Caco-2 (cell line): ENCODE data around the gene QSOX2. TPM values are rescaled to one million over a fixed set of nuclear protein-coding genes. Genes with fewer than 3 reads are reported as not detected.

ENCODE experiments used
- BruUV-seq: library from RNA; stranded (reverse); fragments of 400-500 nt; replicated peaks from 2 replicates; lab custom pipeline; 2021; lab: Mats Ljungman, UMichigan
- CTCF ChIA-PET: fragments of 300-600 bp; sonication (Branson Sonifier 250); formaldehyde crosslinking; loops from one replicate; lab custom pipeline; 2022; ENCODE audit warnings: antibody characterized with exemption; lab: Charles Lee
- POLR2A ChIA-PET: fragments of 300-600 bp; sonication (Branson Sonifier 250); formaldehyde crosslinking; loops from one replicate; lab custom pipeline; 2022; ENCODE audit warnings: antibody characterized with exemption; lab: Charles Lee
- DNase-seq, 2 experiments: peaks; one replicate each; pipeline versions ENCODE4 v3.0.0 to v3.0.0-alpha.2; 2020 to 2022
- H3K27me3 ChIP-seq: replicated peaks from 2 replicates; pipeline ENCODE4 v1.6.0; 2011; ENCODE audit warnings: low read length; ENCODE audit not compliant: control insufficient read depth, insufficient read depth
- H3K36me3 ChIP-seq: 2 replicates; pipeline ENCODE4 v1.5.1; 2011; ENCODE audit warnings: low read length; ENCODE audit not compliant: control insufficient read depth, insufficient read depth
- H3K4me1 ChIP-seq: fragments of 250-450 bp; sonication (Bioruptor Pico); 2 replicates; pipeline ENCODE4 v1.5.1; 2020; ENCODE audit warnings: mild to moderate bottlenecking
- H3K4me3 ChIP-seq: 2 replicates; pipeline ENCODE4 v1.5.1; 2011; ENCODE audit warnings: low read depth, mild to moderate bottlenecking, control low read depth, low read length
- H3K9me3 ChIP-seq: fragments of 250-450 bp; sonication (Bioruptor Pico); 2 replicates; pipeline ENCODE4 v1.5.1; 2020; ENCODE audit warnings: mild to moderate bottlenecking, moderate library complexity
- H3K27ac Mint-ChIP-seq: one replicate; pipeline ENCODE4 v1.8.0; 2022; ENCODE audit warnings: mixed read lengths; ENCODE audit not compliant: unreplicated experiment
- H3K27me3 Mint-ChIP-seq: one replicate; pipeline ENCODE4 v1.8.0; 2022; ENCODE audit warnings: mixed read lengths; ENCODE audit not compliant: insufficient read depth, unreplicated experiment
- H3K36me3 Mint-ChIP-seq: one replicate; pipeline ENCODE4 v1.8.0; 2022; ENCODE audit warnings: mild to moderate bottlenecking, mixed read lengths; ENCODE audit not compliant: insufficient read depth, unreplicated experiment
- H3K4me1 Mint-ChIP-seq: one replicate; pipeline ENCODE4 v1.8.0; 2022; ENCODE audit warnings: low read depth, mixed read lengths; ENCODE audit not compliant: unreplicated experiment
- H3K4me3 Mint-ChIP-seq: one replicate; pipeline ENCODE4 v1.8.0; 2022; ENCODE audit warnings: mild to moderate bottlenecking, moderate library complexity, mixed read lengths; ENCODE audit not compliant: unreplicated experiment
- H3K9me3 Mint-ChIP-seq: one replicate; pipeline ENCODE4 v1.8.0; 2022; ENCODE audit warnings: mixed read lengths; ENCODE audit not compliant: unreplicated experiment
- intact Hi-C: fragments of 100-400 bp; cut with micrococcal nuclease; formaldehyde crosslinking; loops from one replicate; pipeline ENCODE4 v1.10.0; 2022; ENCODE audit not compliant: unreplicated experiment
- total RNA-seq: library from RNA; stranded (reverse); gene quantifications from 2 replicates; pipeline ENCODE4 v1.2.3, GENCODE V29; 2022
- TF ChIP-seq, protein P1 (sequence below), 2 experiments: fragments of 200-600 bp in 1 of 2; IDR thresholded peaks; 1 replicate in 1 of 2; 2 replicates in 1 of 2; pipeline versions ENCODE4 v1.5.1 to v1.8.0; 2011 to 2022; ENCODE audit warnings: antibody characterized with exemption in 1 of 2, control low read depth in 1 of 2, inconsistent platforms in 1 of 2, low read depth in 1 of 2, low read length in 1 of 2, mild to moderate bottlenecking in 1 of 2, moderate library complexity in 1 of 2; ENCODE audit not compliant: insufficient read depth in 1 of 2, severe bottlenecking in 1 of 2, unreplicated experiment in 1 of 2

The QSOX2 gene
- total RNA-seq, 1 experiment from 2014 or later, result 29.6 TPM

DNA sequence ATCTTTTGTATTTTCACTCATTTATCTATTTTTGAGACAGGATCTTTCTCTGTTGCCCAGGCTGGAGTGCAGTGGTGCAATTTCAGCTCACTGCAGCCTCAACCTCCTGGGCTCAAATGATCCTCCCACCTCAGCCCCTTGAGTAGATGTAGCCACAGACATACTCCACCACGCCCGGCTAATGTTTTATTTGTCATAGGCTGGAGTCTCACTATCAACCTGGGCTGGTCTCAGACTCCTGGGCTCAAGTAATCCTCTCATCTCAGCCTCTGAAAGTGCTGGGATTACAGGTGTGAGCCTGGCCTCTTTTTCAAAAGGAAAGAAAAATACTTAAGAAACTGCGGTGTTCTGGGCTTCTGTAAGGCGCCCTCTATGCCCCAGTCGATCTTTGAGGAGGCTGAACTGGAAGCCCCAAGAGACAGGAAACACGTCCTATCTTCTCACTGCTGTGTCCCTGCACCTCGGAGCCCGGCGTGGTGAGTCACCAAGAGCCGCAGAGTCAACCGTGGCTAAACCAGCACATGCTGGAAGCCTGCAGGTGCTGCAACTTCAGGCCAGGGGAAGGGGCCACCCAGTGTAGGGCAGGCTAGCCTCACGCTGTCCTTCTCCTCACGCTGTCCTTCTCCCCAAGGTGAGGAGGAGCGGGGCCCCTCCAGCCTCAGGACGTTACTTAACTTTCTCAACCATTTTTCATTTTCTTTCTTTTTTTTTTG, 25.4 kb downstream of the QSOX2 start:
- H3K9me3 Mint-ChIP-seq, result peaks cover under 1% of the 10 kb centered on the region
- ChIA-PET CTCF (interaction anchor here (0.5 kb wide), 1 partner anchor 13 kb away, joined by 10 read pairs; no protein-coding TSS in a partner anchor), POLR2A (no interaction called here)
- H3K9me3 ChIP-seq, result no peaks in the 10 kb centered on the region
- no peaks in the 10 kb centered on the region for H3K4me1 ChIP-seq
- H3K27me3 Mint-ChIP-seq, result no peaks in the 10 kb centered on the region
- DNase-seq, result no peak
- H3K4me1 Mint-ChIP-seq, result no peaks in the 10 kb centered on the region
- H3K36me3 Mint-ChIP-seq, result peaks cover 62% of the 10 kb centered on the region
- intact Hi-C loops, result loop anchor here (10.0 kb wide), 1 partner anchor 45 kb away; no protein-coding TSS in a partner anchor
- H3K36me3 ChIP-seq, result peaks cover 6% of the 10 kb centered on the region
- no TSS peak for BruUV-seq
- TF ChIP-seq, protein P1, sequence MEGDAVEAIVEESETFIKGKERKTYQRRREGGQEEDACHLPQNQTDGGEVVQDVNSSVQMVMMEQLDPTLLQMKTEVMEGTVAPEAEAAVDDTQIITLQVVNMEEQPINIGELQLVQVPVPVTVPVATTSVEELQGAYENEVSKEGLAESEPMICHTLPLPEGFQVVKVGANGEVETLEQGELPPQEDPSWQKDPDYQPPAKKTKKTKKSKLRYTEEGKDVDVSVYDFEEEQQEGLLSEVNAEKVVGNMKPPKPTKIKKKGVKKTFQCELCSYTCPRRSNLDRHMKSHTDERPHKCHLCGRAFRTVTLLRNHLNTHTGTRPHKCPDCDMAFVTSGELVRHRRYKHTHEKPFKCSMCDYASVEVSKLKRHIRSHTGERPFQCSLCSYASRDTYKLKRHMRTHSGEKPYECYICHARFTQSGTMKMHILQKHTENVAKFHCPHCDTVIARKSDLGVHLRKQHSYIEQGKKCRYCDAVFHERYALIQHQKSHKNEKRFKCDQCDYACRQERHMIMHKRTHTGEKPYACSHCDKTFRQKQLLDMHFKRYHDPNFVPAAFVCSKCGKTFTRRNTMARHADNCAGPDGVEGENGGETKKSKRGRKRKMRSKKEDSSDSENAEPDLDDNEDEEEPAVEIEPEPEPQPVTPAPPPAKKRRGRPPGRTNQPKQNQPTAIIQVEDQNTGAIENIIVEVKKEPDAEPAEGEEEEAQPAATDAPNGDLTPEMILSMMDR (IDR thresholded peaks at IDR 0.05; ENCODE audit: insufficient read depth in 1 of 2, low read depth in 1 of 2, low read length in 1 of 2, severe bottlenecking in 1 of 2, unreplicated experiment in 1 of 2), result no peak
- no peak overlapping the region for H3K4me3 Mint-ChIP-seq
- H3K27me3 ChIP-seq, result no peaks in the 10 kb centered on the region
- H3K4me3 ChIP-seq, result no peak overlapping the region
- no peak overlapping the region for H3K27ac Mint-ChIP-seq

DNA sequence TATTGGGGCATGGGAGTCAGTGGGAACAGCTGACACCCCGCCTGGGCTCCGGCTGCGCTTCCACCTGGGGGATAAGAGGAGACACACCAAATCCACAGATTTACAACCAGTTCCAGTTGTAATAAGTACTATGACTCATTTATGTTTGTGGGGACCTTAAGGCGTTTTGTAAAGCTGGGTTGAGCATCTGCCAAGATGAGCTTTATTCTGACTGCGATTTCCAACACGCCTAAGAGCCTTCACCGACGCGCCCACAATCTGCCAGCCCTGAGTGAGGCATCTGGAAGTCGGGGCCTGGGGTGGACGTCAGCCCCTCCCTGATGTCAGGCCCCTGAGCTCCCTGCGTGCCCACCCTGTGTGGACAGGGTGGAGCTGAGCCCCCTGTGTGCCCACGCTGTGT, 26.3 kb downstream of the QSOX2 start:
- Mint-ChIP-seq H3K27me3 (no peaks in the 10 kb centered on the region), H3K27ac (no peak overlapping the region), H3K4me1 (no peaks in the 10 kb centered on the region), H3K4me3 (no peak overlapping the region), H3K36me3 (peaks cover 70% of the 10 kb centered on the region), H3K9me3 (peaks cover 9% of the 10 kb centered on the region)
- DNase-seq, result no peak
- no peaks in the 10 kb centered on the region for H3K27me3 ChIP-seq
- H3K9me3 ChIP-seq, result peaks cover 7% of the 10 kb centered on the region; the same call in 1 of the 2 replicates
- peaks cover 14% of the 10 kb centered on the region for H3K36me3 ChIP-seq
- no peaks in the 10 kb centered on the region for H3K4me1 ChIP-seq
- TF ChIP-seq, protein P1 (IDR thresholded peaks at IDR 0.05; ENCODE audit: insufficient read depth in 1 of 2, low read depth in 1 of 2, low read length in 1 of 2, severe bottlenecking in 1 of 2, unreplicated experiment in 1 of 2), result no peak
- BruUV-seq, result no TSS peak
- no peak overlapping the region for H3K4me3 ChIP-seq
- ChIA-PET CTCF (no interaction called here), POLR2A (no interaction called here)
- intact Hi-C loops, result no loop called here

DNA sequence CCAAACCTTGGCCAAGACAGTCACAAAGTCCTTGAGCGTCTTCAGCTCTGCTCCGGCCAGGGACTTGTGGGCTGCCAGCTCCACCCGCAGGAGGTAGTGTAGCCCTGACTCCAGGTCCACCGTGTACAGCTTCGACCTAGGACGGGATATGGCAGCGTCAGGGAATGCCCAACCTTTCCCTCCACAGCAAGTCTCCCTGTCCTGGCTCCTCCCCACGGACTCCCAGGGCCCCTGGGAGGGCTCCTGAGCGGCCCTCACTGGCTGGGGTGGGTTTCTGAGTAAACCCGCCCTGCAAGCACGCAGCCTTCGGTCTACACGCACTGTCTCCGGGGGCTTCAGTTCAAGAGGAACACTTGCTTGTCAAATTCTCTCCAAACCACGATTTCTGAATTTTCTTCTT, 26.9 kb downstream of the QSOX2 start:
- peaks cover 71% of the 10 kb centered on the region for H3K36me3 Mint-ChIP-seq
- no peak overlapping the region for H3K4me3 Mint-ChIP-seq
- peaks cover 11% of the 10 kb centered on the region for H3K36me3 ChIP-seq
- no peaks in the 10 kb centered on the region for H3K27me3 Mint-ChIP-seq
- no peaks in the 10 kb centered on the region for H3K4me1 Mint-ChIP-seq
- peaks cover 9% of the 10 kb centered on the region for H3K9me3 Mint-ChIP-seq
- BruUV-seq, result no TSS peak
- no peaks in the 10 kb centered on the region for H3K27me3 ChIP-seq
- no peak overlapping the region for H3K4me3 ChIP-seq
- intact Hi-C loops, result no loop called here
- peaks cover 10% of the 10 kb centered on the region; the same call in 1 of the 2 replicates for H3K9me3 ChIP-seq
- H3K27ac Mint-ChIP-seq, result no peak overlapping the region
- no peak for DNase-seq
- ChIA-PET POLR2A (no interaction called here), CTCF (interaction anchor here (1.1 kb wide), 1 partner anchor 85 kb away, joined by 4 read pairs; no protein-coding TSS in a partner anchor)
- TF ChIP-seq, protein P1 (IDR thresholded peaks at IDR 0.05; ENCODE audit: insufficient read depth in 1 of 2, low read depth in 1 of 2, low read length in 1 of 2, severe bottlenecking in 1 of 2, unreplicated experiment in 1 of 2), result no peak
- no peaks in the 10 kb centered on the region for H3K4me1 ChIP-seq
